COR-L47 (cell line): ENCODE results near the gene TMEM179B.

Experiments used
- DNase-seq: peaks from one replicate; lab custom pipeline; 2025; lab: John Stamatoyannopoulos, UW

Gene TMEM179B

GRCh38 chr11:62832336-62833234, 45.4 kb downstream of the TMEM179B start, which contains the start of gene TEX54:
TSS of gene TEX54 (minus strand) at chr11:62832841.
- DNase-seq = no peak

GRCh38 chr11:62835336-62835735, 48.1 kb downstream of the TMEM179B start:
- no peak for DNase-seq

GRCh38 chr11:62839050-62839945, 52.1 kb downstream of the TMEM179B start, which contains the start of gene WDR74:
TSS of gene WDR74 (minus strand) at chr11:62839590. CDS start at chr11:62839570, 20 bp downstream.
- peak; percentile 87 for DNase-seq
